NCI-H146 (cell line): ENCODE measurements around the gene PRRT2.

Experiments used
- DNase-seq: peaks from one replicate; lab custom pipeline; 2025; lab: John Stamatoyannopoulos, UW

PRRT2 gene

GRCh38 chr16:29862884-29863668, 51.1 kb downstream of the PRRT2 start, which contains the start of gene CDIPT:
Gene CDIPT (minus strand): TSS chr16:29863226. CDS start chr16:29862857, 369 bp downstream.
- DNase-seq: peak; percentile 97

GRCh38 chr16:29863669-29863984, 51.6 kb downstream of the PRRT2 start:
- no peak for DNase-seq

GRCh38 chr16:29864205-29864604, 52.2 kb downstream of the PRRT2 start:
- no peak for DNase-seq
